IMR-90 (cell line): Measurements from ENCODE around the gene KRT78. TPM values are rescaled to one million over a fixed set of nuclear protein-coding genes. Genes with fewer than 3 reads are reported as not detected.

Source experiments
- ATAC-seq: fragments of 200-7000 bp; cut with Tn5 transposase; 2 replicates; pipeline ENCODE4 v1.9.1; 2020; ENCODE audit warnings: low read depth, mild to moderate bottlenecking, moderate library complexity
- BruUV-seq: library from RNA; stranded (reverse); fragments of 400-500 nt; replicated peaks from 2 replicates; lab custom pipeline; 2021; lab: Mats Ljungman, UMichigan
- CTCF ChIA-PET: fragments of 300-600 bp; formaldehyde crosslinking; extraction: SDS; loops from one replicate; lab custom pipeline; 2021; ENCODE audit warnings: antibody characterized with exemption; lab: Yijun Ruan, JAX
- POLR2A ChIA-PET: fragments of 300-600 bp; sonication (Branson Sonifier 250); formaldehyde crosslinking; loops from one replicate; lab custom pipeline; 2022; ENCODE audit warnings: antibody characterized with exemption; ENCODE audit not compliant: unreplicated experiment; lab: Charles Lee
- DNase-seq: peaks from one replicate; pipeline ENCODE4 v3.0.0; 2013
- H2AFZ ChIP-seq: replicated peaks from 2 replicates; pipeline ENCODE3; 2013; ENCODE audit warnings: low read length, mild to moderate bottlenecking; ENCODE audit not compliant: poor library complexity
- H2AK5ac ChIP-seq: 2 replicates; pipeline ENCODE4 v1.6.1; 2013; ENCODE audit warnings: low read depth, low read length, inconsistent platforms
- H2AK9ac ChIP-seq: replicated peaks from 2 replicates; pipeline ENCODE3; 2013; ENCODE audit warnings: mild to moderate bottlenecking, low read depth, low read length, moderate library complexity; ENCODE audit not compliant: poor library complexity
- H2BK120ac ChIP-seq: 2 replicates; pipeline ENCODE4 v1.6.1; 2013; ENCODE audit warnings: low read depth, low read length, inconsistent platforms
- H2BK15ac ChIP-seq: 3 replicates; pipeline ENCODE4 v1.6.1; 2013; ENCODE audit warnings: low read depth, low read length, inconsistent platforms
- H2BK20ac ChIP-seq: 2 replicates; pipeline ENCODE4 v1.6.1; 2013; ENCODE audit warnings: low read depth, mild to moderate bottlenecking, inconsistent platforms, low read length, moderate library complexity
- H2BK5ac ChIP-seq: 2 replicates; pipeline ENCODE4 v1.6.1; 2013; ENCODE audit warnings: mild to moderate bottlenecking, low read depth, low read length, inconsistent platforms; ENCODE audit not compliant: poor library complexity, severe bottlenecking
- H3K14ac ChIP-seq: replicated peaks from 2 replicates; pipeline ENCODE4 v1.6.1; 2013; ENCODE audit warnings: low read depth, low read length, inconsistent platforms
- H3K18ac ChIP-seq: 2 replicates; pipeline ENCODE4 v1.6.1; 2013; ENCODE audit warnings: low read depth, low read length, control low read depth
- H3K23ac ChIP-seq: 2 replicates; pipeline ENCODE4 v1.6.1; 2013; ENCODE audit warnings: low read depth, low read length, inconsistent platforms
- H3K27ac ChIP-seq: 2 replicates; pipeline ENCODE4 v1.5.1; 2013; ENCODE audit warnings: mild to moderate bottlenecking, control low read depth, low read length; ENCODE audit not compliant: insufficient read depth
- H3K27me3 ChIP-seq: 2 replicates; pipeline ENCODE4 v1.6.1; 2013; ENCODE audit warnings: low read length; ENCODE audit not compliant: control insufficient read depth, insufficient read depth
- H3K36me3 ChIP-seq: 2 replicates; pipeline ENCODE4 v1.6.1; 2013; ENCODE audit warnings: low read length, mixed read lengths; ENCODE audit not compliant: control insufficient read depth, insufficient read depth
- H3K4ac ChIP-seq: 2 replicates; pipeline ENCODE4 v1.6.1; 2013; ENCODE audit warnings: low read depth, low read length, inconsistent platforms
- H3K4me1 ChIP-seq: 2 replicates; pipeline ENCODE4 v1.6.1; 2013; ENCODE audit warnings: low read length, mixed read lengths; ENCODE audit not compliant: control insufficient read depth, insufficient read depth
- H3K4me2 ChIP-seq: 2 replicates; pipeline ENCODE4 v1.6.1; 2013; ENCODE audit warnings: low read depth, mild to moderate bottlenecking, control low read depth, low read length, moderate library complexity
- H3K4me3 ChIP-seq: 2 replicates; pipeline ENCODE4 v1.5.1; 2013; ENCODE audit warnings: low read depth, mild to moderate bottlenecking, control low read depth, low read length, moderate library complexity; ENCODE audit not compliant: insufficient read depth
- H3K56ac ChIP-seq: 2 replicates; pipeline ENCODE4 v1.6.1; 2013; ENCODE audit warnings: low read length, inconsistent platforms; ENCODE audit not compliant: insufficient read depth; ENCODE audit errors: extremely low read depth
- H3K79me1 ChIP-seq, 2 experiments: 2 replicates each; pipeline ENCODE4 v1.6.1; 2013; ENCODE audit warnings: low read length in 2 of 2, inconsistent platforms in 1 of 2, low read depth in 1 of 2
- H3K9ac ChIP-seq: 2 replicates; pipeline ENCODE4 v1.6.1; 2013; ENCODE audit warnings: low read depth, low read length, control low read depth
- H3K9me1 ChIP-seq: 2 replicates; pipeline ENCODE4 v1.6.1; 2013; ENCODE audit warnings: low read length, inconsistent platforms; ENCODE audit not compliant: insufficient read depth
- H3K9me3 ChIP-seq: 2 replicates; pipeline ENCODE4 v1.6.1; 2013; ENCODE audit warnings: low read length; ENCODE audit not compliant: control insufficient read depth, insufficient read depth
- H4K20me1 ChIP-seq: 2 replicates; pipeline ENCODE4 v1.6.1; 2013; ENCODE audit warnings: low read length, inconsistent platforms; ENCODE audit not compliant: insufficient read depth
- H4K5ac ChIP-seq: 2 replicates; pipeline ENCODE4 v1.6.1; 2013; ENCODE audit warnings: mild to moderate bottlenecking, low read depth, low read length, control low read depth
- H4K8ac ChIP-seq, 2 experiments: 2 replicates each; pipeline ENCODE4 v1.6.1; 2013; ENCODE audit warnings: low read depth in 2 of 2, low read length in 2 of 2, control low read depth in 1 of 2, inconsistent platforms in 1 of 2
- H4K91ac ChIP-seq: 2 replicates; pipeline ENCODE4 v1.6.1; 2013; ENCODE audit warnings: low read depth, low read length, inconsistent platforms; ENCODE audit not compliant: insufficient read depth
- BHLHE40 ChIP-seq: fragments of 150-350 bp; IDR thresholded peaks from 2 replicates; pipeline ENCODE4 v1.6.1; 2016; ENCODE audit warnings: mild to moderate bottlenecking, low read depth, low read length
- CEBPB ChIP-seq: IDR thresholded peaks from 2 replicates; pipeline ENCODE4 v1.6.1; 2012; ENCODE audit warnings: low read depth, low read length, improper control_type of control experiment
- CTCF ChIP-seq: conservative IDR thresholded peaks from 2 replicates; pipeline ENCODE4 v1.5.1; 2012; ENCODE audit warnings: mild to moderate bottlenecking, low read depth, low read length, improper control_type of control experiment
- ELK1 ChIP-seq: fragments of 150-350 bp; IDR thresholded peaks from 2 replicates; pipeline ENCODE4 v1.6.1; 2016; ENCODE audit warnings: low read depth, mild to moderate bottlenecking, low read length, moderate library complexity, borderline replicate concordance
- FOS ChIP-seq: fragments of 150-350 bp; IDR thresholded peaks from 2 replicates; pipeline ENCODE4 v1.6.1; 2016; ENCODE audit warnings: low read depth, low read length
- MAFK ChIP-seq: IDR thresholded peaks from 2 replicates; pipeline ENCODE4 v1.6.1; 2012; ENCODE audit warnings: low read depth, low read length, improper control_type of control experiment
- MAZ ChIP-seq: IDR thresholded peaks from 2 replicates; pipeline ENCODE4 v1.6.1; 2012; ENCODE audit warnings: low read depth, mild to moderate bottlenecking, low read length, improper control_type of control experiment, moderate library complexity, borderline replicate concordance
- POLR2A ChIP-seq: IDR thresholded peaks from 2 replicates; pipeline ENCODE4 v1.6.1; 2012; ENCODE audit warnings: mild to moderate bottlenecking, low read depth, low read length
- RAD21 ChIP-seq: IDR thresholded peaks from 2 replicates; pipeline ENCODE4 v1.6.1; 2012; ENCODE audit warnings: low read length, improper control_type of control experiment
- RCOR1 ChIP-seq: IDR thresholded peaks from 2 replicates; pipeline ENCODE4 v1.6.1; 2012; ENCODE audit warnings: mild to moderate bottlenecking, low read length, improper control_type of control experiment; ENCODE audit not compliant: insufficient replicate concordance
- RFX5 ChIP-seq: IDR thresholded peaks from 2 replicates; pipeline ENCODE4 v1.8.0; 2012; ENCODE audit warnings: low read depth, mild to moderate bottlenecking, low read length, moderate library complexity
- SMC3 ChIP-seq: fragments of 150-350 bp; IDR thresholded peaks from 2 replicates; pipeline ENCODE4 v1.6.1; 2016; ENCODE audit warnings: low read depth, mild to moderate bottlenecking, antibody characterized with exemption, low read length, moderate library complexity
- USF2 ChIP-seq: fragments of 150-350 bp; IDR thresholded peaks from 2 replicates; pipeline ENCODE4 v1.6.1; 2017; ENCODE audit warnings: mild to moderate bottlenecking, antibody characterized with exemption, low read length, low read depth
- WGBS, 2 experiments: methylation state at CpG; one replicate each; pipeline versions ENCODE4 v1.1.5 to v1.1.7; 2013; ENCODE audit warnings: missing lambda C conversion rate in 2 of 2; ENCODE audit not compliant: insufficient read length in 1 of 2; ENCODE audit errors: extremely low coverage in 2 of 2; 5-methylcytosine and 5-hydroxymethylcytosine counted together
- dilution Hi-C: fragments of 300-500 bp; cut with HindIII; formaldehyde crosslinking; loops from one replicate; pipeline ENCODE4 v1.14.3; 2018; ENCODE audit warnings: low sequenced_read_pairs; ENCODE audit not compliant: unreplicated experiment
- in situ Hi-C: fragments of 300-500 bp; cut with MboI; formaldehyde crosslinking; loops from 3 replicates; pipeline ENCODE4 v1.14.3; 2019; ENCODE audit warnings: low sequenced_read_pairs, inconsistent platforms, mixed read lengths
- intact Hi-C: fragments of 100-400 bp; cut with micrococcal nuclease; formaldehyde crosslinking; loops from 2 replicates; pipeline ENCODE4 v1.10.0; 2022
- polyA plus RNA-seq, 3 experiments: library from polyadenylated mRNA; depleted of rRNA; stranded (reverse); fragments of >200 nt; gene quantifications; 2 replicates each; pipeline ENCODE4 v1.2.3, GENCODE V29; 2012; ENCODE audit warnings: low replicate concordance in 1 of 3
- total RNA-seq: library from RNA; depleted of rRNA; stranded (reverse); fragments of >200 nt; gene quantifications from 2 replicates; pipeline ENCODE4 v1.2.3, GENCODE V29; 2012

Gene KRT78
- total and polyA plus RNA-seq, 2 of the 4 experiments (the other 2 are of a cell fraction), result not detected

DNA sequence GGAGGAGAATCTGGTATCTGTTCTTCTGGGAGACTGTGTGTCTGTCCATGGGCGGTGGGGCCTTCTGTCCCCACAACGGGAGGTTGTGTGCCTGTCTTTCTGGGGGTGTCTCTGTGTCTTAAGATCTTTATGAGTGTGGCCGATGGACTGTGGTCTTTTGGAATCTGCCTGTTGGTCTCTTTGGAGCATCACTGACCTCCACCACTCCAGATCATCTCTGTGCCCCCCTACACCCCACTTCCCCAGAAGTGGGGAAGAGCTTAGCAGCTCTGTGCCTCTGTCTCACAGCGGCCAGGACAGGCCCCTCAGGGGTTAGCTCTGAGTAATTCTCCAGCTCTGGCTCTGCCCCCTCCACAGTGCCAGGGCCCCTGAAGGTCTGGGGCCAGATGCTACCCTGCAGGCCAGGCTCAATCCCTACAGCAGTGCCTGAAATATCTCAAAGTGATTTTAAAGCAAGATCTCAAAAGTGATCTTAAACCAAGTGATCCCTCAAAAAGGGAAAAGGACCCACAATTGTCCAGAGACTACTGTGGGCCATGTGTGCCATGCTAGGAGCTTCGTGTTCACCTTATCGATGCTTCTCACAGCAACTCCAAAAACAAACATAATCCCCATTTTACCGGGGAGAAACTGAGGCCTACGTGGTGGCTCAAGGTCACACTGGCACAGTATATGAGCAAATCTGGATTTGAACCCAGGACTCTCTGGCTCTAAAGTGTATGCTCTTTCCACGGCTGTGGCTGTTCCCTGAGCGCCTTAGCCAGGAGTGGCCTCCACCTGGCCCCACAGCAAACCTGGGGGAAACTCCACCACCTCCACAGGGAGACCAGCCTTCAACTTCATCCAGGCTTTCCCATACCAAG is 26.0 kb upstream of the KRT78 start:
- peak overlapping the region; percentile 68 for H2BK5ac ChIP-seq
- POLR2A ChIA-PET, result no interaction called here
- BruUV-seq, result no TSS peak
- H3K27ac ChIP-seq, result peak overlapping the region; percentile 58
- DNase-seq (no peak), ATAC-seq (no peak)
- H3K9ac ChIP-seq, result peak overlapping the region; percentile 74
- peaks cover 28% of the 10 kb centered on the region for H3K4me1 ChIP-seq
- H3K9me3 ChIP-seq, result no peaks in the 10 kb centered on the region
- dilution Hi-C loops (loop anchor here (25.0 kb wide), 1 partner anchor 112 kb away; no protein-coding TSS in a partner anchor), in situ Hi-C loops (loop anchor here (5.0 kb wide), 3 partner anchors 293 to 728 kb away; no protein-coding TSS in a partner anchor), intact Hi-C loops (loop anchor here (5.0 to 10.0 kb wide), 3 partner anchors 483 to 660 kb away; no protein-coding TSS in a partner anchor)
- H4K5ac ChIP-seq, result peak overlapping the region; percentile 79
- no peaks in the 10 kb centered on the region for H3K79me1 ChIP-seq
- peak overlapping the region; percentile 41 for H3K14ac ChIP-seq
- peak overlapping the region; percentile 91 for H4K91ac ChIP-seq
- H2AK5ac ChIP-seq, result peak overlapping the region; percentile 87
- no peaks in the 10 kb centered on the region for H3K36me3 ChIP-seq
- no peaks in the 10 kb centered on the region for H4K20me1 ChIP-seq
- peak overlapping the region; percentile 72 to 78 for H4K8ac ChIP-seq
- 92% methylated on average over 2 of the region's 10 CpGs; no CpG with 5 or more reads in 1 of the 2 experiments for WGBS, 2 experiments
- H3K4ac ChIP-seq, result peak overlapping the region; percentile 84
- peak overlapping the region; percentile 76 for H3K18ac ChIP-seq
- H2BK120ac ChIP-seq, result peak overlapping the region; percentile 90
- peak overlapping the region; percentile 74; the same call in 1 of the 2 replicates for H3K56ac ChIP-seq
- H2AFZ ChIP-seq, result peak overlapping the region; percentile 91
- H2BK15ac ChIP-seq, result peak overlapping the region; percentile 81; the same call in 2 of the 3 replicates
- peak overlapping the region; percentile 94 for H2BK20ac ChIP-seq
- peak overlapping the region; percentile 11; the same call in 1 of the 2 replicates for H3K4me3 ChIP-seq
- CTCF ChIA-PET, result interaction anchor here (1.1 to 1.5 kb wide), 3 partner anchors 9 to 502 kb away, joined by 4 to 7 read pairs (median 5); no protein-coding TSS in a partner anchor
- peaks cover 23% of the 10 kb centered on the region for H3K9me1 ChIP-seq
- peak overlapping the region; percentile 95 for H3K23ac ChIP-seq
- H3K27me3 ChIP-seq, result no peaks in the 10 kb centered on the region
- peak overlapping the region; percentile 89 for H2AK9ac ChIP-seq
- peak overlapping the region; percentile 78 for H3K4me2 ChIP-seq
- no peak for TF ChIP-seq CTCF
- no peak for TF ChIP-seq RCOR1
- TF ChIP-seq MAZ, result no peak
- no peak for TF ChIP-seq MAFK
- no peak for TF ChIP-seq RFX5
- no peak for TF ChIP-seq BHLHE40
- no peak for TF ChIP-seq ELK1
- no peak for TF ChIP-seq RAD21
- TF ChIP-seq FOS, result no peak
- TF ChIP-seq CEBPB, result no peak
- TF ChIP-seq USF2, result no peak
- TF ChIP-seq POLR2A, result no peak
- TF ChIP-seq SMC3, result no peak
